Superior temporal gyrus (tissue), 1 donor: Measurements from ENCODE around the gene ARRDC3.

Experiments used
- DNase-seq: peaks from one replicate; pipeline ENCODE4 v3.0.0-alpha.2; 2016; ENCODE audit errors: extremely low spot score

ARRDC3 gene

GRCh38 chr5:91384671-91385430 is 1.7 kb upstream of the ARRDC3 start:
- DNase-seq, result peak; percentile 98

- no peak for DNase-seq
These were observed 811 bp upstream of the ARRDC3 start for GRCh38 chr5:91383956-91384300.

- DNase-seq, result peak; percentile 88
These were observed 539 bp downstream of the ARRDC3 start for GRCh38 chr5:91382530-91383026.

- peak; percentile 93 for DNase-seq
These were observed 1.2 kb downstream of the ARRDC3 start for GRCh38 chr5:91381774-91382359.

GRCh38 chr5:91381239-91381773 is 1.8 kb downstream of the ARRDC3 start:
- DNase-seq, result no peak

GRCh38 chr5:91380491-91381238 is 2.5 kb downstream of the ARRDC3 start:
- DNase-seq, result peak; percentile 98

GRCh38 chr5:91379914-91380490 is 3.1 kb downstream of the ARRDC3 start:
- DNase-seq, result peak; percentile 93

- peak; percentile 70 for DNase-seq
These were observed 3.7 kb downstream of the ARRDC3 start for GRCh38 chr5:91379246-91379913.

GRCh38 chr5:91378752-91379211 is 4.3 kb downstream of the ARRDC3 start:
- DNase-seq, result no peak

GRCh38 chr5:91374893-91375520 is 8.1 kb downstream of the ARRDC3 start:
- DNase-seq, result peak; percentile 29

- DNase-seq, result no peak
These were observed 9.5 kb downstream of the ARRDC3 start for GRCh38 chr5:91373600-91373999.

- no peak for DNase-seq
These were observed 10.1 kb downstream of the ARRDC3 start for GRCh38 chr5:91373006-91373405.

- DNase-seq, result no peak
These were observed 13.6 kb downstream of the ARRDC3 start for GRCh38 chr5:91369480-91369879.

GRCh38 chr5:91367908-91368648 is 15.0 kb downstream of the ARRDC3 start:
- no peak for DNase-seq

- DNase-seq, result no peak
These were observed 15.8 kb downstream of the ARRDC3 start for GRCh38 chr5:91367344-91367743.

GRCh38 chr5:91366551-91366950 is 16.6 kb downstream of the ARRDC3 start:
- DNase-seq, result no peak

GRCh38 chr5:91365498-91365897 is 17.6 kb downstream of the ARRDC3 start:
- no peak for DNase-seq

GRCh38 chr5:91362935-91363334 is 20.2 kb downstream of the ARRDC3 start:
- DNase-seq, result no peak

GRCh38 chr5:91361790-91362189 is 21.3 kb downstream of the ARRDC3 start:
- DNase-seq, result no peak

GRCh38 chr5:91361055-91361701 is 21.9 kb downstream of the ARRDC3 start:
- no peak for DNase-seq
